ENCODE data around the gene RNF115.

DNA sequence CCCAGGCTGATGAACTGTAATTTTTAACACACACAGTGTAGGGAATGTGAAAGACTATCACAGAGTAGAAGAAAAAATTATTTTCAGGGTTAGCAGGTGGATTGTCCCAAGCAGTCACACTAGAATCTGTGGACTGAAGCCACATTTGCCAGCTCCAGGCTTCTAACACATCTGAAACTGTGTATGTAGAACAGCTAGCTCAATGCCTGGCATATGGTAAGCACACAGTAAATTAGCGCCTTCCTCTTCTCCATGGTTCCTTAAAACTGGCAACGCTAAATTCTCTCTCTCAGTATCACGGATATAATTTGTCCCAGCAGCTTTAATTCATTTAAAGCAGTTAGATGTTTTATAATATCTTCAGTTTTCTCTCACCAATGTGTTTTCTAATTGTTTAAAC, 19.1 kb upstream of the RNF115 start:
- TF ChIP-seq, protein P1, sequence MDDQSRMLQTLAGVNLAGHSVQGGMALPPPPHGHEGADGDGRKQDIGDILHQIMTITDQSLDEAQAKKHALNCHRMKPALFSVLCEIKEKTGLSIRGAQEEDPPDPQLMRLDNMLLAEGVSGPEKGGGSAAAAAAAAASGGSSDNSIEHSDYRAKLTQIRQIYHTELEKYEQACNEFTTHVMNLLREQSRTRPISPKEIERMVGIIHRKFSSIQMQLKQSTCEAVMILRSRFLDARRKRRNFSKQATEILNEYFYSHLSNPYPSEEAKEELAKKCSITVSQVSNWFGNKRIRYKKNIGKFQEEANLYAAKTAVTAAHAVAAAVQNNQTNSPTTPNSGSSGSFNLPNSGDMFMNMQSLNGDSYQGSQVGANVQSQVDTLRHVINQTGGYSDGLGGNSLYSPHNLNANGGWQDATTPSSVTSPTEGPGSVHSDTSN (IDR thresholded peaks at IDR 0.05) = no peak
- no peak for TF ChIP-seq EP300 (IDR thresholded peaks at IDR 0.05; ENCODE audit: borderline replicate concordance in 1 of 2, low read depth in 1 of 2, low read length in 1 of 2)
